Measurements from ENCODE around the gene MAPRE2. TPM values are rescaled to one million over a fixed set of nuclear protein-coding genes. Genes with fewer than 3 reads are reported as not detected.
A peak's percentile ranks its signal among the peaks of the same experiment; 100 is the strongest.

Gene MAPRE2
- total RNA-seq, 1 experiment from 2014 or later = 14.8 TPM

DNA sequence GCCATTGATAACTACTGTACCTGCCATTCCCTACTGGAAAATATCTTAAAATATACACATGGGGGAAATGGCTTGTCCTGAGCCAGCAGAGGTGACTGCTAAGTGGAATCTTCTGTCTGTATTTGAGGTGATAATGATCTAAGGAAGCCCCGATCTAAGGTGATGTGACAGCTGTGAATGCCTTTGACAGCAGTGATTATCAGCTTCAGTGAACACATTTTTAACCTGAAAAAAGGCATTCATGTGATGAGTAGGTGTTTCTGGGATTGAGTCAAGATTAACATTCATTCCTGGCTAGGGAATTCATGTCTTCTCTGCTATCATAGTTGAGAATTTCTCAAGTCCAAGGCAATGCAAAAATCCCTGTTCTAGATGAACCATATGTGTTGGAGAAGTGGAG, 9.1 kb upstream of the MAPRE2 start:
- DNase-seq (ENCODE audit: low read depth) = no peak

DNA sequence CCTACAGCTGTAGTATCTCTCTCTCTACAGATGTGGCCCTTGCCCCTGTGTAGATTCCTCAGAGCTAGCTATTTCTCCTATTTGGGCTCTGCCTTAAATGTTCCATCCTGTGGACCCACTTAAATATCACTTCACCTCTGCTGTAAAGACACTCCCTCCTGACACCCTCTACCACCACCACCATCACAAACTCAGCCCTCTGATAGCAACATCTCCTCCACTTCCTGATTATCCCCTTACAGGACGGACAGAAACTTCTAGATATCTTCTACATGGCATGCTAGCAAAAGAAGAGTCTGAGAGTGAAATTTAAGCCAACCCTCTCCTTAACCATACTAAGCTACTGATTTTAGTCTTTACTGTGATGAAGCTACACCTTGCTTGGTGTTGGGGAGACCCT, 3.2 kb upstream of the MAPRE2 start:
- no peak for DNase-seq (ENCODE audit: low read depth)

DNA sequence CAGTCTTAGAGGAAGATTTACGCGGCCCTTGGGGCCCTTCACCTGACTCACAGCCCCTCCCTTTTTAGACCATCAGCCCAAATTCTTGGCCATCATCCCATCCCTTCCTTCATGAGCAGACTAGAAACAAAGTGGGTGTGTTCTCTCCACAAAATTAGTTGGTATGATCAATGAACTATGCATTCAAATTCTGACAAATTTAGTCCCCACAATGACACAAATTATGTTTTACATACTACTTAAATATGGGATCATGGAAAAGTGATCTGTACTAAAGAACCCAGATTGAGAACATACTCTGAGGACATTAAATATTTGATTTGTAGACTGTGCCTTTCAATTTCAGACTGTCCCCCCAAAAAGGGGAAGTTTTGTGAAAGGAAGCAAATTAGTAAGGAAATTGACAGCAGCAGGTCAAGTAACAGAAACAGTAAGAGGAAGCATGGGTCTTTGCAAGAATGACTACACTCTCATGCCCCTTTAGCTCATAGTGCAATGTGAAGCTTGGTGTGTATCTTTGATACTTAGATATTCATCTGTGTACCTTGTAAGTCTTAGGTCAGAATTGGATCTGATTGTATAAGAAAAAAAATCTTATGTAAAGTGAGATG, 2.2 kb upstream of the MAPRE2 start:
- DNase-seq (ENCODE audit: low read depth) = no peak

- no peak for DNase-seq (ENCODE audit: low read depth)
These were observed 600 bp upstream of the MAPRE2 start for GRCh38 chr18:35040638-35040987.

DNA sequence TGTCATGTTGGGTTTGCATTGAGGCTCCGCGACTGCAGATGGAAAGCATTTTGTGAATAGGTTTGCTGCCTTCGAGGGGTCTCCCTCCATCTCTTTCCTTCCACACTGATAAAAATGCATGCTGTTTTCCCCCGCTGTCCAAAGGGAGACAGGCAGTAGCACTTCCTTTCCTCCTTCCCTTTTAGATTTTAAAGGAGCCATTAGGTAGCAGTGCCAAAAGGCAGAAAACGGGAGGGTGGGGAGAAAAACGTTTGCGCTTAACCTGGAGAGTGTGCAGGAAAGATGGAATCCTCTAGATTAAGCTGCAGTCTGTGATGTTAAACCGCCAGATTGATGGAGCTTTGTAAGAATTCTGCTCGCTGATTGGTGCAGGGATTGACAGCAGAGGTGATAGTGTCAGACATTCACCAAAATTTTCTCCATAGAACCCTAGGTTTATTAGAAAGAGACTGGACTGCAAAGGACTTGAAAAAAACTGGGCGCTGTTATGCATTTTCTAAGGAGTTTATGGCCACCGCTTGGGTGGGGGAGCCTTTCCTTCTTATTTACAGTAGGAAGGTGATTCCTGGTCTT, 688 bp downstream of the MAPRE2 start:
- DNase-seq (ENCODE audit: low read depth) = peak; percentile 25

- peak; percentile 26 for DNase-seq (ENCODE audit: low read depth)
These were observed 1.3 kb downstream of the MAPRE2 start for GRCh38 chr18:35042389-35043071.

- DNase-seq (ENCODE audit: low read depth) = no peak
These were observed 2.0 kb downstream of the MAPRE2 start for GRCh38 chr18:35043207-35043606.

DNA sequence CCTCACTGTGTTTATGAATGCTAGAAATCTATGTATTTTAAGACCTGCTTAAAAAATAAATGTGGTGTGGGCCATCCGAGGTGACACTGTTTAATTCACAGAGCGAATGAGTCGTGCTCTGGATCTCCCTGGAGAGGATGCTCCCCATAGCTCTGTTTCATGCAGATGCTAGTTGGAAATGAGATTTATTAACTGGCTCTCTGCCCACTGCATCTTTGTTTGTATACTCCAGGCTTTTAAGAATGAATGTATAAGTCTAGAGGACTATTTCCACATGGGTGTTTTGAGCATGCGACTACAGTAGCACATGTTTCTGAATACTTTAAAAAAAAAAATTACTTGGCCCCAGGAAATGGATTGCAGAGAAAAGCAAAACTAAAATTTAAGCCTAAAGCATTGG, 3.9 kb downstream of the MAPRE2 start:
- no peak for DNase-seq (ENCODE audit: low read depth)

DNA sequence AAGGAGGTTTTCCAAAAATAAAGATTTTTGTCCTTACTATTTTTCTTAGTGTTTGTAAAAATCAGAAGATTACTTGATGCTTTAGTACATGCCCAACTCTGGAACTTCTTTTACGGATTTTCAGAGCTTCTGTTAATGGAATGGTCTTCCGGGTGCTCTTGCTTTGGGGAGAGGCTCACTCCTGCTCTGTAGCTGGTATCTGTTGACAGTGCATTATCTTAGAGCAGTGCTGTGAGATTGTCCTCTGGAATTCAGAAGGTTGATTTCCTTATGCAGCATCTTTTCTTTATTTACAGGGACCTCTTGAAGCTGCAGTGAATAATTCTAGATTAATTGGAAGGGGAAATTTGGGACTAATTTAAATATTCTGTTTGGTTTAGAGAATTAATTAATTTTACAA, 4.6 kb downstream of the MAPRE2 start:
- DNase-seq (ENCODE audit: low read depth) = no peak

DNA sequence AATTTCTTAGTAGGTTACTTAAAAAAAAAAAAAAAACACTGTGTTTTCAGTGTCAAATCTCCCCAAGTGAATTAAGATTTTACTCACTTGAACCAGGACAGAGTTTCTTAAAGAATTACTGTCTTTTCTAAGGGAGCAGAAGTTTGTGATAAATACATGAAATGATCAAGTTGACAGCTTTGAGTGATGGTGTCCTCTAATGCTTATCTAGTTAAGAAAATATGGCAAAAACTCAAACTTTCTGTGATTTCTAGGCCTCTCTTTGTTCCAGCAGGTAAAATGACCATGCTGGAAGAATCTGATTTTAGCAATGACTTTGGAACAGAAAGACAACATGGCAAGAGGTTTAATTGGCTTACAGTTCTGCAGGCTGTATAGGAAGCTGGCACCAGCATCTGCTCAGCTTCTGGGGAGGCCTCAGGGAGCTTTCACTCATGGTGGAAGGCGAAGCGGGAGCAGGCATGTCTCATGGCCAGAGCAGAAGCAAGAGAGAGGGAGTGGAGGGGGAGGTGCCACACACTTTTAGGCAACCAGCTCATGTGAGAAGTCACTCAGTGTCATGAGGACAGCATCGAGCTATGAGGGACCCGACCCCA, 6.6 kb downstream of the MAPRE2 start:
- DNase-seq (ENCODE audit: low read depth) = no peak

DNA sequence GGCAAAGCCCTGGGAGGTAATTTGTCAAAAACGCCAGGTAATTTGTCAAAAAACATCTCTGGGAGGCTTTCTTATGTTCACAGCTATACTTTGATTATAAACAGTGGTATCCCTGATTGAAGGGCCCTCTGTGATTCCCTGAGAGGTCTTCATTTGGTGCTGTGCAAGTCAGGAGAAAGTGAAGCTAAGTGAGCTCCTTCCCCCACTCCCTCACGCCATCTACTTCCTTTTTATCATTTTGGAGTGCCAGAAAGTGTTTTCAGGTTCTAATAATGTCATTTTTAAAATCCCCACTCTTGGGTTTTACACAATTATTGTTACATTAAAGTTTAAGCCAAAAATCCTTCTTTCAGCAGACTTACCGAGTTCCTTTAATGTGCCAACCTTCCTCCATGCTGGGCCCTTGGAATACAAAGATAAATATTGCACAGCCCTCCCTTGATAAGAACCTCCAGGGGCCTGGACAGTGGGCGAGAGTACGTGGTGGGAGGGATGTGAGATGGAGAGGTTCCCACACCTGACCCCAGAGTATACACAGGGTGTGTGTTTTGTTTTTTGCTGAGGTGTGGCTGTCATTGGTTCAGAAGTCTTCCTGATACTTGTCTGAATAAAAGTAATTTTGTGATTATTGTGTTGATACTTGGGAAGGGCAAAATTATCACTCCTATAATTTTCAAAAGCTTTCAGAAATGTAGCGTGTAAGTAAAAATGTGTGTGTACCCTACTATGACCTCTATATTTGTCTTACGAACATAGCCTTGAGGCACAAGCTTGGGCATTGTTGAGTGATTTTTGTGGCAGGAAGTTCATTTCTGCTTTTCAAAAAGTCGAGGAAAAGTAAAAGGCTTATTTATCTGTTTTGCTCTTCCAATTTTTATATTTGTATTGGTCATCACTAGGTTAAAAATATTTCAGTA, 8.2 kb downstream of the MAPRE2 start:
- no peak for DNase-seq (ENCODE audit: low read depth)

DNA sequence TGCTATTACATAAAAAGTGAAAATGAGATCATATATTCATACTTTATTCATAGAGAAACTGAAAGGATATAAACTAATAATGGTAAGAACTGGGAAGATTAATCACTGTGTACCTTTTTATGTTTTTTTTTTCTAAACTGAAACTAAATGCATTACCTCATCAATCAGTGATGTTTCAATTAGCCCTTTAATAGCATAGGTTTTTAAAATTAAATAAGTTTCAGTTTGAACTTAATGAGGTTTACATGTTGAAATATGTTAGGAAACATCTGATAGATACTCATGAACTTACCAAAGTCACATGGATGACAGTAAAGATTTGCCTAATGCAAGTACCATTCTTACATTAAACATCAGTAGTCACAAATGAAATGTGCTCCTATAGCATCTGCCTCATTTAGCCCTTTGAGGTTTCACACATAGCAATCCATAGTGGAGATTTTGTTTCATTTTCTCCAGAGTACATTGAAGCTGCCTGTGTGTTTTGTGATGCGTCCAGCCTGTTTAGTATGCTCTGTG, 8.9 kb downstream of the MAPRE2 start:
- no peak for DNase-seq (ENCODE audit: low read depth)

DNA sequence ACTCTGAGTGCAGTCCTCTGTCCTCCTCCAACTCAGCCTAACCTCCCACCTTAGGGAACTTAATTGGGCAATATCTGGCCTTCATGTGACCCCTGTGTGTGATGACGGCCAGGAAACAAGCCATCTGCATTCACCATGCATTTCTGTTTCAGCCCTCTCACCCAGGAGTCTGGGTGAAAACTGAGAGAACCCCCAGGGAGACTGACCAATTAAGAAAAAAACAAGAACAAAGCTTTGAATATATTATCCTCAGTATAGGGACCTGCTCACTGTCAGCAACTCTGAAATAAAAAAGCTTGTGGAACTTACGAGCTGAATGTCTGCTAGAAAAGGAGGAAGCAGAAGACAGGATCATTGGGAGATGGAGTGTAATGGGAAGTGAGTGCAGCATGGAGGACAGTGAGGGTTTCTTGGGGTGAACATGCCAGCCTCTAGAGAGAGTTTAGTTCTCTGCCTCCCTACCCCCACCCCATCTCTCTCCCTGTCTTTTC, 9.5 kb downstream of the MAPRE2 start:
- no peak for DNase-seq (ENCODE audit: low read depth)

GRCh38 chr18:35051641-35052377, 10.6 kb downstream of the MAPRE2 start:
- DNase-seq (ENCODE audit: low read depth) = no peak

DNA sequence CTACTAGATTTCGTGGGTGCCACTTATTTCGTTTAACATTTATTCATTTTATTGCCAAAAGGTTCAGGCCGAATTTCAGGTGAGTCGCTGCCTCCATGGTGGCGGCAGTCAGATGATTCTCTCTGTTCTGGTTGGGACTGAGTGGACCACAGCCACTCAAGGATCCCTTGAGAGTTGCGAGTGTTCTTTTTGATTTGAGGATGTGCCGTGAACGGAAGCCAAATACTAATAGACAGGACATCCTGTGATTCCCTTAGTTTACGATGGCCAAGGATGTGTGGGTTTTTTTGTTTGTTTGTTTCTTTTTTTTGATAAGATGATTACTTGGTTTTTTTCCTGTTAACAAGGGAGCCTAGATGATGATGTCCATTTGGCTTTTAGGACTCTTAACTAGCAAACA, 13.2 kb downstream of the MAPRE2 start:
- DNase-seq (ENCODE audit: low read depth) = no peak

DNA sequence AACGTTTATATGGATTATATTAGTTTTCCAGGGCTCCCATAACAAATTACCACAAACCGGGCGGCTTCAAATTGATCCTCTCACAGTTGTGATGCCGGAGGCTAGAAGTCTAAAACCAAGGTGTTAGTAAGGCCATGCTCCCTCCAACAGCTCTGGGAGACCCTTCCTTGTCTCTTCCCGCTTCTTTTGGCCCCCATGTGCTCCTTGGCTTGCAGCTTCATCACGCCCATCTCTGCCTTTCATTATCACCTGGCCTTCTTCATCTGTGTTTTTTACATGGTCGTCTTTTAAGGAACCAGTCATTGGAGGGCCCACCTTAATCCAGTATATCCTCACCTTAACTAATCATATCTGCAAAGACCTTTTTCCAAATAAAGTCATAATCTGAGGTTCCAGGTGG, 13.9 kb downstream of the MAPRE2 start:
- DNase-seq (ENCODE audit: low read depth) = no peak

DNA sequence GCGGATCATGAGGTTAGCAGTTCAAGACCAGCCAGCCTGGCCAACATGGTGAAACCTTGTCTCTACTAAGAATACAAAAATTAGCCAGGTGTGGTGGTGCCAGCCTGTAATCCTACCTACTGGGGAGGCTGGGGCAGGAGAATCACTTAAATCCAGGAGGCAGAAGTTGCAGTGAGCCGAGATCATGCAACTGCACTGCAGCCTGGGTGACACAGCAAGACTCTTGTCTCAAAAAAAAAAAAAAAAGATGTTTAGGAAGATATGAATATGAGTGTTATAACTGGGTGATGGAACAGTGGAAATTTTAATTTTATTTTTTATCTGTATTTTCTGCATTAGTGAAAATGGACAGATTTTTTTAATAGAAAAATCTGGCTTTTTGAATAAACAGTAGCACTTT, 14.5 kb downstream of the MAPRE2 start:
- no peak for DNase-seq (ENCODE audit: low read depth)

DNA sequence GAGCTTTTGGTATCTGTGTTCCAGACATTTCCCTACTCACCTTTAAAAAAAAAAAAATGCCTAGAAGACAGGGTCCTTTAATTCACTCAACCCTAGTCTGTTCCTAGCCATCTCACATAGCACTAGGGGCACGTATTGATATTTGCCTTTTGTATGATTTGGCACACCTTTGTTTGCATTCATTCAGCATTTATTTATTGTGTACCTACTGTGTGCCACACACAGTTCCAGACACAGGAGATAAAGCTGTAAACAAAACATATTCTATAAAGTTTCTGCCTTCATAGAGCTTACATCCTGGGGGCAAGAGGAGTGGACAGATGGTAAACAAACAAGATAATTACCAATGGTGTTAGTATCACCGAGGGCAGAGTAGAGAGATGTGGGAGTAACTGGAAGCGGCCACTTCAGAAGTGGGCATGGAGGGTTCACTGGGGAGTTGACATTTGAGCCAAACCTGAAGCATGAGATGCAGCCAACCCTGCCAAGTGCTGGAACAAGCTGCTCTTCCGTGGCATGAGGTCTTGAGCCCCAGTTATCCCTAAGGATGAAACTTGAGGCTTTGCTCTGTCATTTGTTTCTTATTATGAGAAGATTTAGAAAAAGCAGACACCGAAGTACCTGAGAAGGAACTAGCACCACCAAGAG, 18.2 kb downstream of the MAPRE2 start:
- DNase-seq (ENCODE audit: low read depth) = no peak

- DNase-seq (ENCODE audit: low read depth) = no peak
These were observed 19.1 kb downstream of the MAPRE2 start for GRCh38 chr18:35060122-35060815.
